GM21381 (cell line): Measurements from ENCODE around the gene WNK2.
"Not testable (repeated sequence)": the region's sequence is repeated elsewhere in the genome, so short reads cannot be mapped to it uniquely, and the experiment has no call there.

Experiments used
- ATAC-seq: cut with Tn5 transposase; IDR thresholded peaks from one replicate; pipeline ENCODE4 v1.9.1; 2021; ENCODE audit warnings: mild to moderate bottlenecking, moderate library complexity; ENCODE audit not compliant: unreplicated experiment

WNK2 gene

DNA sequence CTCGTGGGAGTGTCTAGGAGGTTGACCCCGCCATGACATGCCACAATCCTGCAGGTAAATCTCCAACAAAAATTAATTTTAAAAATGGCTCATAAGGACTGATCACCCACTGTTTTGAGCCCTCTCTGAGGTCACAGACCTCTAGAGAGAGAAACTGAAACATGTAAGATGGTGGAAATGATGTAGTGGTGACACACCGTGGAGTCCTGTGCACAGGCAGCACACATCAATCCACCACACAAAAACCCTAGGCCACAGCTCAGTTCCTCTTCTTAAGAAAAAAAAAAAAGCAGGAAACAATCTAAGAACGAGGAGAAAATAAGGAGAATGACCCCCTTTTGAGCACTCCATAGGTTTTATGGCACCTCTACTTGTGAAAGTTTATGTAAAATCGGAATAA, 173.7 kb downstream of the WNK2 start:
- ATAC-seq: no peak

DNA sequence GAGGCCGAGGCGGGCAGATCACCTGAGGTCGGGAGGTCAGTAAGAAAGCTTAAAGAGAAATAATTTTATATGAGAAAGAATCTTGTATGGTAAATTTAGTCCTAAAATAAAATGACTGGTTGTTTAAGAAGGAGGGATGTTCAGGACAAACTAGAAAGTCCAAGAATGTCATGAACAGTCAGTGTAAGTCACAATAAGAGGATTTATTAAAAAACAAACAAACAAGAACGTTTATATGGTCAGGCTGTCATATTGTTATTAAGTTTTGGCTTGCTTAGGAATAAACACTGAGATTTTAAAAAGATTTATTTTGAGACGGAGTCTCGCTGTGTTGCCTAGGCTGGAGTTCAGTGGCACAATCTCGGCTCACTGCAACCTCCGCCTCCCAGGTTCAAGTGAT, 176.0 kb downstream of the WNK2 start:
- not testable (repeated sequence) for ATAC-seq

- no peak for ATAC-seq
Measured at GRCh38 chr9:93361995-93362394, 178.1 kb downstream of the WNK2 start.

DNA sequence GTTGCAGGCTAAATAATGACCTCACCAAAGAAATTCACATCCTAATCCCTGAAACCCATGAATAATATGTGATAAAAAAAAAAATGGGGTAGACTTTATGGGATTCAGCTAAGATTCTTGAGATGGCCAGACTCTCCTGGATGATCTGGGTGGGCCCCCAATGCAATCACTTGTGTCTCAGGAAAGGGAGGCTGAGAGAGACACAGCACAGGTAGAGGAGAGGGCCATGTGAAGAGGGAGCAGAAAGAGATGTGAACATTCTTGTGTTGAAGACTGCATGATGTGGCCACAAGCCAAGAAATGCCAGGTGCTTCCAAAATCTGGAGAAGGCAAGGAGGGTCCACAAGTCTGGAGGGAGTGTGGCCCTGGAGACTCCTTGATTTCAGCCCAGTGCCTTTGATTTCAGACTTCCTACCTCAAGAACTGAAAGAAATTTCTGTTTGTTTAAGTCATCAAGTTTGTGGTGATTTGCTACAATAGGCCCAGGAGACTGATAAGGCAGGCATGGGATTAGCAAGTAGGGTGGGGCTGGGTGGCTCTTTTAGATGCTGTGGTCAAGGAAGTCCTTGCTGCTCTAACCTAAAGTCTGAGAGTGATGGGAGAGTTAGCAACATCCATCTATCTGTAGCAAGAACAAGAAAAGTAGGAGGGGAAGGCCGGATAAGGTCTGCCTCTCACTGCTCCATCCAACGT, 180.9 kb downstream of the WNK2 start:
- ATAC-seq: no peak

DNA sequence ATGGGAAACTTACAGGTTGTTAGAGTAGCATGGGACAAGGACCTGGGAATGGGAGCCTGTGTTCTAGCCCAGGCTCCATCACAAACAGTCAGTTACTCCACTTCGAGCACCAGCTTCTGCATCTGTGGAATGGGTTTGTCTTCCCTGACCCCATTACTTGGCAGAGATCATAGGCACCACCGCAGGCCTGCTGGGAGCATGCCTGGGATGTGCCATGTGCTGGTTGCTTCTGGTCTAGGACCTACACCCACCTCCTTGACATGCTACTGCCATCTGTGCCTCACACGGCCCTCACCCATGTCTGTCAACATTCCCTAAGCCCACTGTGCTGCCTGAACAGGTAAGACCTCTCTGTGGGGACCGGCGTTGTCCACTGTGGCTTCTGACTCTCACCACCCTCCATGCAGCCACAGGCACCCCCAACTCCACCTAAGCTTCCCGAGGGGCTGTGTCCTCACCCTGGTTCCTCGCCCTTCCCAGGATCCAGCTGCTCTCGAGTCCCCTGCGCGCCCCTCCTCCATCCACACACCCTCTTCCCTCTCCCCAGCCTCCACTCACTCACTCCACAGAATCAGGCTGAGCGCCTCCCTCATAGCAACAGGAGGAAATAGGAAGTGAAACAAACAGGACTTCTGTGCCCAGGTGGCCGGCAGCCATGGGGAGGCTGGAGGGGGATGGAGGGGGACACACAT, 181.6 kb downstream of the WNK2 start:
- ATAC-seq: no peak

DNA sequence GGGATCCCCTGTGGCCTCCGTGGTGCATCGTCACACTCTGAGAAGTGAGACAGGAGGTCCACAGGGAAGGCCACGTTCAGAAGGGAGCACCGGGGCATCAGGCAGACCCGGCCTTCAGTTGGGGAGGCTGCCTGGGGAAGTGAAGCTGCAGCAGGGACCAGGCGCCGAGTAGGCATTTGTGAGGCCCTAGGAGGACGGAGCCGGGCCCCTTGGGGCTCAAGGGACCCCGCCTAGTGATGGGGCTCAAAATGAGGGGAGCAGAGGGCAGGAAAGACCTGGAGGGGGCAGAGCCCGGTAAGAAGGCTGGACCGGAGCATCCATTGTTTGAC, 182.1 kb downstream of the WNK2 start:
- ATAC-seq: no peak

GRCh38 chr9:93366486-93366885, 182.5 kb downstream of the WNK2 start:
- ATAC-seq: not testable (repeated sequence)

- no peak for ATAC-seq
Measured at GRCh38 chr9:93368437-93368836, 184.5 kb downstream of the WNK2 start.

DNA sequence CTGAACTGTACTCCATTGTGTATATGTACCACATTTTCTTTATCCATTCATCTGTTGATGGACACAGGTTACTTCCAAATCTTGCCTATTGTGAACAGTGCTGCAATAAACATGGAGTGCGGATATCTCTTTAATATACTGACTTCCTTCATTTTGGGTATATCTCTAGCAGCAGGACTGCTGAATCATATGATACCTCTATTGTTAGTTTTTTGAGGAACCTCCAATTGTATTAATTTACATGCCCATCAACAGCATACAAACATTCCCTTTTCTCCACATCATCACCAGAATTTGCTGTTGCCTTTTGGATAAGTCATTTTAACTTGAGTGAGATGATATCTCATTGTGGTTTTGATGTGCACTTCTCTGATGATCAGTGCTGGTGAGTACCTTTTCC, 185.7 kb downstream of the WNK2 start:
- ATAC-seq: no peak
